Neural progenitor cell (in vitro differentiated cells): ENCODE results near the gene PLEKHH2. TPM values are rescaled to one million over a fixed set of nuclear protein-coding genes. Genes with fewer than 3 reads are reported as not detected.

ENCODE experiments used
- DNase-seq: peaks from one replicate; pipeline ENCODE4 v3.0.0-alpha.2; 2016; ENCODE audit warnings: low spot score
- H2AFZ ChIP-seq: fragments of 200-600 bp; sonication (generic); replicated peaks from 2 replicates; pipeline ENCODE4 v1.6.1; 2016; ENCODE audit warnings: antibody characterized with exemption
- H3F3A ChIP-seq: fragments of 200-600 bp; sonication (generic); 2 replicates; pipeline ENCODE4 v1.6.1; 2016; ENCODE audit warnings: antibody characterized with exemption, low read depth
- H3K27ac ChIP-seq: fragments of 200-600 bp; sonication (generic); 2 replicates; pipeline ENCODE4 v1.5.1; 2016; ENCODE audit warnings: mild to moderate bottlenecking
- H3K27me3 ChIP-seq: fragments of 200-600 bp; sonication (generic); 2 replicates; pipeline ENCODE4 v1.6.1; 2016; ENCODE audit warnings: mild to moderate bottlenecking, moderate library complexity
- H3K36me3 ChIP-seq: fragments of 200-600 bp; sonication (generic); 2 replicates; pipeline ENCODE4 v1.5.1; 2016
- H3K4me1 ChIP-seq: fragments of 200-600 bp; sonication (generic); 2 replicates; pipeline ENCODE4 v1.6.1; 2016; ENCODE audit warnings: mixed run types
- H3K4me2 ChIP-seq: fragments of 200-600 bp; sonication (generic); 2 replicates; pipeline ENCODE4 v1.6.1; 2016
- H3K4me3 ChIP-seq: fragments of 200-600 bp; sonication (generic); 2 replicates; pipeline ENCODE4 v1.5.1; 2016
- H3K79me2 ChIP-seq: fragments of 200-600 bp; sonication (generic); 2 replicates; pipeline ENCODE4 v1.6.1; 2016; ENCODE audit warnings: low read depth
- H3K9ac ChIP-seq: fragments of 200-600 bp; sonication (generic); 2 replicates; pipeline ENCODE4 v1.6.1; 2016
- H3K9me3 ChIP-seq: fragments of 200-600 bp; sonication (generic); 2 replicates; pipeline ENCODE4 v1.5.1; 2016; ENCODE audit warnings: low read depth
- H4K20me1 ChIP-seq: fragments of 200-600 bp; sonication (generic); 2 replicates; pipeline ENCODE4 v1.6.1; 2016; ENCODE audit warnings: low read depth
- H3K27ac Mint-ChIP-seq: 3 replicates; pipeline ENCODE4 v1.8.0; 2021; ENCODE audit warnings: mixed read lengths
- H3K27me3 Mint-ChIP-seq: 2 replicates; pipeline ENCODE4 v1.8.0; 2022; ENCODE audit warnings: low read depth, mild to moderate bottlenecking, inconsistent platforms, moderate library complexity, mixed read lengths; ENCODE audit not compliant: insufficient read depth
- H3K36me3 Mint-ChIP-seq: 3 replicates; pipeline ENCODE4 v1.8.0; 2021; ENCODE audit warnings: mixed read lengths
- H3K4me1 Mint-ChIP-seq: 3 replicates; pipeline ENCODE4 v1.8.0; 2021; ENCODE audit warnings: mixed read lengths
- H3K4me3 Mint-ChIP-seq: 3 replicates; pipeline ENCODE4 v1.8.0; 2021; ENCODE audit warnings: mild to moderate bottlenecking, moderate library complexity, mixed read lengths
- H3K9me3 Mint-ChIP-seq: 3 replicates; pipeline ENCODE4 v1.8.0; 2020; ENCODE audit warnings: mixed read lengths
- CTCF ChIP-seq: fragments of 200-600 bp; sonication (generic); IDR thresholded peaks from 2 replicates; pipeline ENCODE4 v1.5.1; 2017; ENCODE audit warnings: antibody characterized with exemption, mild to moderate bottlenecking
- EZH2 ChIP-seq: fragments of 200-600 bp; sonication (generic); IDR thresholded peaks from 2 replicates; pipeline ENCODE4 v1.6.1; 2017; ENCODE audit warnings: antibody characterized with exemption, mild to moderate bottlenecking, moderate library complexity
- EZH2phosphoT487 ChIP-seq: fragments of 200-600 bp; sonication (generic); IDR thresholded peaks from 2 replicates; pipeline ENCODE4 v1.6.1; 2017; ENCODE audit warnings: antibody characterized with exemption
- total RNA-seq: library from RNA; depleted of rRNA; stranded (reverse); fragments of >200 nt; gene quantifications from 2 replicates; pipeline ENCODE4 v1.2.3, GENCODE V29; 2015; ENCODE audit warnings: low replicate concordance

The PLEKHH2 gene
- total RNA-seq, 1 donor from 2014 or later, result 11.2 TPM

- H3K27ac Mint-ChIP-seq, result no peak overlapping the region
- H3K27me3 Mint-ChIP-seq, result peaks cover 2% of the 10 kb centered on the region
- H3K4me1 Mint-ChIP-seq, result no peaks in the 10 kb centered on the region
- Histone ChIP-seq H3K27ac (no peak overlapping the region), H3K36me3 (no peaks in the 10 kb centered on the region), H3F3A (no peaks in the 10 kb centered on the region), H4K20me1 (no peaks in the 10 kb centered on the region), H3K79me2 (no peaks in the 10 kb centered on the region), H3K4me2 (no peak overlapping the region), H3K27me3 (no peaks in the 10 kb centered on the region), H3K4me3 (no peak overlapping the region), H3K9me3 (no peaks in the 10 kb centered on the region), H3K9ac (no peak overlapping the region), H3K4me1 (no peaks in the 10 kb centered on the region), H2AFZ (no peak overlapping the region)
- no peaks in the 10 kb centered on the region for H3K36me3 Mint-ChIP-seq
- H3K4me3 Mint-ChIP-seq, result no peak overlapping the region
- no peak for DNase-seq
- H3K9me3 Mint-ChIP-seq, result no peaks in the 10 kb centered on the region
- TF ChIP-seq CTCF, result no peak
- TF ChIP-seq EZH2, result no peak
- no peak for TF ChIP-seq EZH2phosphoT487
These were observed 19.9 kb upstream of the PLEKHH2 start for GRCh38 chr2:43616967-43617680.

- H3K9ac ChIP-seq, result no peak overlapping the region
- DNase-seq, result no peak
- no peaks in the 10 kb centered on the region for H4K20me1 ChIP-seq
- no peaks in the 10 kb centered on the region for H3K9me3 ChIP-seq
- H3K27me3 Mint-ChIP-seq, result no peaks in the 10 kb centered on the region
- no peaks in the 10 kb centered on the region for H3K27me3 ChIP-seq
- no peak overlapping the region for H2AFZ ChIP-seq
- no peaks in the 10 kb centered on the region for H3F3A ChIP-seq
- H3K36me3 Mint-ChIP-seq, result no peaks in the 10 kb centered on the region
- no peak for TF ChIP-seq CTCF
- no peak for TF ChIP-seq EZH2
- no peak for TF ChIP-seq EZH2phosphoT487
- no peaks in the 10 kb centered on the region for H3K9me3 Mint-ChIP-seq
- peaks cover 3% of the 10 kb centered on the region for H3K4me1 Mint-ChIP-seq
- no peak overlapping the region for H3K4me2 ChIP-seq
- H3K79me2 ChIP-seq, result no peaks in the 10 kb centered on the region
- no peak overlapping the region for H3K4me3 Mint-ChIP-seq
- H3K4me3 ChIP-seq, result no peak overlapping the region
- H3K27ac ChIP-seq, result no peak overlapping the region
- H3K36me3 ChIP-seq, result no peaks in the 10 kb centered on the region
- H3K4me1 ChIP-seq, result no peaks in the 10 kb centered on the region
- H3K27ac Mint-ChIP-seq, result no peak overlapping the region
These were observed 17.5 kb upstream of the PLEKHH2 start for GRCh38 chr2:43619511-43619910.

- H3K27ac ChIP-seq, result no peak overlapping the region
- Mint-ChIP-seq H3K36me3 (no peaks in the 10 kb centered on the region), H3K9me3 (no peaks in the 10 kb centered on the region), H3K27me3 (no peaks in the 10 kb centered on the region), H3K27ac (no peak overlapping the region), H3K4me1 (peaks cover 3% of the 10 kb centered on the region), H3K4me3 (no peak overlapping the region)
- DNase-seq, result no peak
- no peaks in the 10 kb centered on the region for H3K79me2 ChIP-seq
- no peaks in the 10 kb centered on the region for H3K9me3 ChIP-seq
- peak overlapping the region; percentile 89 for H2AFZ ChIP-seq
- H3K4me3 ChIP-seq, result no peak overlapping the region
- H4K20me1 ChIP-seq, result no peaks in the 10 kb centered on the region
- TF ChIP-seq EZH2phosphoT487 (no peak), CTCF (no peak), EZH2 (no peak)
- H3K27me3 ChIP-seq, result no peaks in the 10 kb centered on the region
- no peaks in the 10 kb centered on the region for H3K4me1 ChIP-seq
- no peak overlapping the region for H3K4me2 ChIP-seq
- H3F3A ChIP-seq, result no peaks in the 10 kb centered on the region
- no peaks in the 10 kb centered on the region for H3K36me3 ChIP-seq
- H3K9ac ChIP-seq, result no peak overlapping the region
These were observed 14.1 kb upstream of the PLEKHH2 start for GRCh38 chr2:43622931-43623451.
